Liver (tissue), 9 donors: ENCODE data around the gene NOS3. TPM values are rescaled to one million over a fixed set of nuclear protein-coding genes. Genes with fewer than 3 reads are reported as not detected.

Experiments used
- DNase-seq: peaks from one replicate; pipeline ENCODE4 v3.0.0-alpha.2; 2017; ENCODE audit warnings: low spot score
- H3K27ac ChIP-seq, 2 donors: one replicate each; pipeline ENCODE4 v1.7.0; 2013; ENCODE audit warnings: inconsistent platforms in 2 of 2, low read length in 2 of 2, control low read depth in 1 of 2, low read depth in 1 of 2, mild to moderate bottlenecking in 1 of 2
- H3K27me3 ChIP-seq, 4 donors: one replicate each; pipeline versions ENCODE4 v1.6.1 to v1.7.0; 2013; ENCODE audit warnings: low read length in 3 of 4, inconsistent platforms in 1 of 4, mild to moderate bottlenecking in 1 of 4, moderate library complexity in 1 of 4; ENCODE audit not compliant: control insufficient read depth in 4 of 4, insufficient read depth in 4 of 4
- H3K36me3 ChIP-seq, 4 donors: one replicate each; pipeline versions ENCODE4 v1.6.1 to v1.7.0; 2013; ENCODE audit warnings: low read length in 3 of 4, mild to moderate bottlenecking in 3 of 4, low read depth in 1 of 4, moderate library complexity in 1 of 4; ENCODE audit not compliant: control insufficient read depth in 4 of 4, insufficient read depth in 3 of 4
- H3K4me1 ChIP-seq, 4 donors: one replicate each; pipeline versions ENCODE4 v1.6.1 to v1.7.0; 2013; ENCODE audit warnings: low read length in 3 of 4, mild to moderate bottlenecking in 3 of 4, moderate library complexity in 1 of 4; ENCODE audit not compliant: control insufficient read depth in 4 of 4, insufficient read depth in 4 of 4
- H3K4me3 ChIP-seq, 3 donors: one replicate each; pipeline versions ENCODE4 v1.6.1 to v1.7.0; 2013; ENCODE audit warnings: low read length in 3 of 3, control low read depth in 1 of 3, low read depth in 1 of 3, mild to moderate bottlenecking in 1 of 3
- H3K9ac ChIP-seq, 2 donors: one replicate each; pipeline ENCODE4 v1.7.0; 2013; ENCODE audit warnings: low read length in 2 of 2, mild to moderate bottlenecking in 2 of 2, moderate library complexity in 2 of 2, control low read depth in 1 of 2, low read depth in 1 of 2
- H3K9me3 ChIP-seq, 4 donors: one replicate each; pipeline versions ENCODE4 v1.6.1 to v1.7.0; 2013; ENCODE audit warnings: low read length in 3 of 4; ENCODE audit not compliant: control insufficient read depth in 4 of 4
- FOXA1 ChIP-seq: IDR thresholded peaks from 2 replicates; pipeline ENCODE4 v1.6.1; 2016; ENCODE audit warnings: antibody characterized with exemption
- FOXA2 ChIP-seq: IDR thresholded peaks from 2 replicates; pipeline ENCODE4 v1.6.1; 2016; ENCODE audit warnings: antibody characterized with exemption
- HNF4G ChIP-seq: IDR thresholded peaks from 2 replicates; pipeline ENCODE4 v1.6.1; 2016; ENCODE audit warnings: antibody characterized with exemption
- JUND ChIP-seq, 2 donors: IDR thresholded peaks; 2 replicates each; pipeline ENCODE4 v1.6.1; 2016; ENCODE audit warnings: antibody characterized with exemption in 2 of 2
- NR2F2 ChIP-seq: IDR thresholded peaks from 2 replicates; pipeline ENCODE4 v1.6.1; 2016; ENCODE audit warnings: antibody characterized with exemption
- RAD21 ChIP-seq, 2 donors: IDR thresholded peaks; 2 replicates each; pipeline ENCODE4 v1.6.1; 2016; ENCODE audit warnings: antibody characterized with exemption in 2 of 2, mild to moderate bottlenecking in 2 of 2
- YY1 ChIP-seq: IDR thresholded peaks from 2 replicates; pipeline ENCODE4 v1.6.1; 2016; ENCODE audit warnings: antibody characterized with exemption, mild to moderate bottlenecking
- WGBS: extraction: QIAGEN DNeasy Blood & Tissue Kit; methylation state at CpG from one replicate; pipeline ENCODE4 v1.1.7; 2013; 5-methylcytosine and 5-hydroxymethylcytosine counted together
- polyA plus RNA-seq, 2 donors: library from polyadenylated mRNA; stranded (reverse) in 1 of 2; unstranded in 1 of 2; fragments of 200-250 nt in 1 of 2; fragments of >200 nt in 1 of 2; fragmentation: Nextera tagmentation in 1 of 2; extraction: Ambion mirVana in 1 of 2; gene quantifications; one replicate each; pipeline versions ENCODE4 v1.2.1 to v1.2.3, GENCODE V29; 2013 to 2015
- total RNA-seq, 2 donors: library from RNA; depleted of rRNA; stranded (reverse); fragments of >200 nt; gene quantifications; one replicate each; pipeline ENCODE4 v1.2.3, GENCODE V29; 2014
- TF ChIP-seq, protein P1 (sequence below): IDR thresholded peaks from 2 replicates; pipeline ENCODE4 v1.6.1; 2016; ENCODE audit warnings: antibody characterized with exemption, mild to moderate bottlenecking
- donor health status: healthy.
- donor health status: healthy.
- donor health status: healthy.
- donor health status: healthy.
- donor health status: healthy.

NOS3 gene
- total and polyA plus RNA-seq, 4 donors, result 1.6 to 6.1 (median 5.1) TPM

DNA sequence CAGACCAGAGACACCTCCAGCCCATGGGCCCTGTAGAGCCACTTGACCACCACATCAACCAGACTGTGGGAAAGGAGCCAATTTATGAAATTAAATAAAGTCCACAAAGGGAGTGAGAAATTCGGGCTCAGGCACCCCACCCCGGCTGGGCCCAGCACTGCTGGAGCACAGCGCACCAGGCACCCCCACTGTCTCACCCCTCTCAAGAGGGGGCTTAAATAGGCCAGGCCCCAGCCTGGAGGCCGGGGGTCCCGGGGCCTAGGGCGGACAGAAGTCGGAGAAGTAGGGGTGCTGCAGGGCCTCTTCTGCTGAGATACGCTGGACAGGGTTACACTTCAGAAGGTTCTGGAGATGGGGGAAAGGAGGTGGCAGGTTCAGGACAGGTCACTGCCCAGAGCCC is 62.9 kb downstream of the NOS3 start:
- H3K27ac ChIP-seq, result no peak overlapping the region
- H3K36me3 ChIP-seq, result no peaks in the 10 kb centered on the region
- H3K27me3 ChIP-seq, result no peaks in the 10 kb centered on the region
- no peaks in the 10 kb centered on the region for H3K9me3 ChIP-seq
- WGBS, result 88% methylated on average over 8 of the region's 8 CpGs
- H3K9ac ChIP-seq, result no peak overlapping the region
- TF ChIP-seq YY1 (no peak), RAD21 (IDR thresholded peaks at IDR 0.05) (no peak), FOXA2 (no peak)
- H3K4me3 ChIP-seq, result no peak overlapping the region
- no peak for DNase-seq
- peaks cover 6 to 17% (median 14%) of the 10 kb centered on the region in 4 donors for H3K4me1 ChIP-seq

DNA sequence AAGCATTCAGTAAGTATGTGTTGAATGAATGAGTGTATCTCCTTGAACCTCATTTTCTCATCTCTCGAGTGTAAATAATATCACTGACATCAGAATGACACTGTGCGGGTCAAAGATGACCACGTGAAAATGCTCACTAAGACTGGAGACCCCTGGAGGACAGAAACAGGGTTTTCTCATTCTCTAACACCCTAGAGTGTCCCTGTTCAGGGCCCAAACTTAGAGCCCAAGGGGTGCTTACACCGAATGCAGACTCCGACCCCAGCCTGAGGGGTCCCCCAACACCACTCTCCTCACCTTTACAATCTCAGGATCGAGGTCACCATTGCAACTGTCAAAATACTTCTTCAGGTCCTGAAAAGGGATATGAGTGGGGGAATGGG is 65.5 kb downstream of the NOS3 start:
- Histone ChIP-seq H3K27me3 (no peaks in the 10 kb centered on the region), H3K36me3 (no peaks in the 10 kb centered on the region), H3K4me1 (peaks cover 11 to 35% (median 29%) of the 10 kb centered on the region in 4 donors), H3K4me3 (no peak overlapping the region), H3K27ac (no peak overlapping the region), H3K9ac (no peak overlapping the region), H3K9me3 (no peaks in the 10 kb centered on the region)
- no peak for DNase-seq
- TF ChIP-seq, protein P1, sequence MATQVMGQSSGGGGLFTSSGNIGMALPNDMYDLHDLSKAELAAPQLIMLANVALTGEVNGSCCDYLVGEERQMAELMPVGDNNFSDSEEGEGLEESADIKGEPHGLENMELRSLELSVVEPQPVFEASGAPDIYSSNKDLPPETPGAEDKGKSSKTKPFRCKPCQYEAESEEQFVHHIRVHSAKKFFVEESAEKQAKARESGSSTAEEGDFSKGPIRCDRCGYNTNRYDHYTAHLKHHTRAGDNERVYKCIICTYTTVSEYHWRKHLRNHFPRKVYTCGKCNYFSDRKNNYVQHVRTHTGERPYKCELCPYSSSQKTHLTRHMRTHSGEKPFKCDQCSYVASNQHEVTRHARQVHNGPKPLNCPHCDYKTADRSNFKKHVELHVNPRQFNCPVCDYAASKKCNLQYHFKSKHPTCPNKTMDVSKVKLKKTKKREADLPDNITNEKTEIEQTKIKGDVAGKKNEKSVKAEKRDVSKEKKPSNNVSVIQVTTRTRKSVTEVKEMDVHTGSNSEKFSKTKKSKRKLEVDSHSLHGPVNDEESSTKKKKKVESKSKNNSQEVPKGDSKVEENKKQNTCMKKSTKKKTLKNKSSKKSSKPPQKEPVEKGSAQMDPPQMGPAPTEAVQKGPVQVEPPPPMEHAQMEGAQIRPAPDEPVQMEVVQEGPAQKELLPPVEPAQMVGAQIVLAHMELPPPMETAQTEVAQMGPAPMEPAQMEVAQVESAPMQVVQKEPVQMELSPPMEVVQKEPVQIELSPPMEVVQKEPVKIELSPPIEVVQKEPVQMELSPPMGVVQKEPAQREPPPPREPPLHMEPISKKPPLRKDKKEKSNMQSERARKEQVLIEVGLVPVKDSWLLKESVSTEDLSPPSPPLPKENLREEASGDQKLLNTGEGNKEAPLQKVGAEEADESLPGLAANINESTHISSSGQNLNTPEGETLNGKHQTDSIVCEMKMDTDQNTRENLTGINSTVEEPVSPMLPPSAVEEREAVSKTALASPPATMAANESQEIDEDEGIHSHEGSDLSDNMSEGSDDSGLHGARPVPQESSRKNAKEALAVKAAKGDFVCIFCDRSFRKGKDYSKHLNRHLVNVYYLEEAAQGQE, result no peak
- no peak for TF ChIP-seq YY1
- TF ChIP-seq HNF4G, result no peak
- no peak for TF ChIP-seq NR2F2
- WGBS, result 92% methylated on average over 6 of the region's 6 CpGs

DNA sequence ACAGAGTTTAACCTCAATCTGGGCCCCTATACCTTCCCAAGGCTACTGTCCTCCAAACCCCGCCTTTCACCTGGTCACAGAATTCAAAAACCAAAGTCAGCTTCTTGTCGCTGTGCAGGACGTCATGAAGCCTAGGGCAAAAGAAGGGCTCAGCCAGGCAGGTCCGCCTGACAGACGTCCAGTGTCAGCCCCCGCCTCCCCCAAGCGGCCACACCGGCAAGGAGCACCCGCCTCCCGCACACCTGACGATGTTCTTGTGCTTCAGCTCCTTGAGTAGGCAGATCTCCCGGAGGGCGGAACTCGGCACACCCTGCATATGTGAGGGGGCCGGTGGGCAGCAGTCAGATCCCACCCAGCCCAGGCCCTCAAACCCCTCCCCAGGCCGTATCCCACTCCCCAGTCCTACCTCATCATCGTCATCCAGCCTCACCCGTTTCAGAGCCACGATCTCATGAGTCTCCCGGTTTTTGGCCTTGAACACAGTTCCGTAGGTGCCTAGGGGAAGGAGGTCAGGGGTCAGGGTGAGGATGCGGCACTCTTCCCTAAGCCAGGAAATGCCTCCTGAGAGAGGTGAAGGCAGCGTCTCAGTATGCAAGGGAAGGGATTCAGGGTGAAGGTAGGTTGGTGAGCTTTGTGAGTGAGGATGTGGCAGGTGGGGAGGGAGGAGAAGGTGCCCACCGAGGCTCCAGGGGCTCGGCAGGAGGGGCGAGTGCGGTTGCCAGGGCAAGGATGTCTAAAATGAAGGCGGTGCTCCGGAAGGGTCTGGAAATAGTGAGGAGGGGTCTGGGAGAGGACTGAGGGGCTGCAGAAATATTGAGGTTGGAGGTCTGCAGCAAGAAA is 66.1 kb downstream of the NOS3 start:
- 44% methylated on average over 29 of the region's 29 CpGs for WGBS
- Histone ChIP-seq H3K36me3 (no peaks in the 10 kb centered on the region), H3K4me3 (peak overlapping the region; percentile 56 to 87 (median 80)), H3K27ac (no peak overlapping the region), H3K9ac (peak overlapping the region; percentile 16 to 19), H3K27me3 (no peaks in the 10 kb centered on the region), H3K9me3 (no peaks in the 10 kb centered on the region), H3K4me1 (peaks cover 15 to 41% (median 34%) of the 10 kb centered on the region in 4 donors)
- DNase-seq, result no peak
- TF ChIP-seq JUND (IDR thresholded peaks at IDR 0.05) (no peak), FOXA1 (no peak), NR2F2 (no peak), FOXA2 (no peak), HNF4G (no peak)
- TF ChIP-seq, protein P1, result no peak
